HepG2 (cell line): Measurements from ENCODE around the gene AKTIP. TPM values are rescaled to one million over a fixed set of nuclear protein-coding genes. Genes with fewer than 3 reads are reported as not detected.

Experiments used
- ATAC-seq: fragments of 200-7000 bp; cut with Tn5 transposase; 3 replicates; pipeline ENCODE4 v1.9.1; 2020; ENCODE audit warnings: mild to moderate bottlenecking, moderate library complexity
- BruUV-seq: library from RNA; stranded (reverse); fragments of 400-500 nt; replicated peaks from 2 replicates; lab custom pipeline; 2021; lab: Mats Ljungman, UMichigan
- CTCF ChIA-PET: fragments of 300-600 bp; formaldehyde crosslinking; extraction: SDS; loops from one replicate; lab custom pipeline; 2021; ENCODE audit warnings: low total read pairs, inconsistent platforms, low intra/inter-chr PET ratio; lab: Yijun Ruan, JAX
- POLR2A ChIA-PET: fragments of 350-600 bp; sonication (Branson Sonifier 250); formaldehyde crosslinking; loops from one replicate; lab custom pipeline; 2020; ENCODE audit warnings: antibody characterized with exemption, inconsistent platforms; lab: Yijun Ruan, JAX
- DNase-seq: peaks from one replicate; pipeline ENCODE4 v3.0.0-alpha.2; 2015; ENCODE audit warnings: low spot score
- FAIRE-seq: peaks from 3 replicates; lab custom pipeline; 2011; peaks lifted over from hg19 to GRCh38; lab: Jason Lieb, UNC
- H2AFZ ChIP-seq: one replicate; pipeline ENCODE4 v1.6.1; 2011; ENCODE audit warnings: low read length, inconsistent platforms
- H3K27ac ChIP-seq: fragments of 300-600 bp; 3 replicates; pipeline ENCODE4 v1.8.0; 2011; ENCODE audit warnings: mixed run types, mild to moderate bottlenecking, mixed read lengths, low read length, inconsistent platforms; ENCODE audit not compliant: insufficient read depth; ENCODE audit errors: extremely low read length
- H3K27me3 ChIP-seq, 2 experiments: fragments of 200-600 bp in 1 of 2; 2 replicates in 1 of 2; 3 replicates in 1 of 2; pipeline versions ENCODE4 v1.6.0 to v1.8.0; 2011; ENCODE audit warnings: low read length in 2 of 2, mild to moderate bottlenecking in 2 of 2, moderate library complexity in 2 of 2, inconsistent platforms in 1 of 2; ENCODE audit not compliant: insufficient read depth in 2 of 2, control insufficient read depth in 1 of 2
- H3K36me3 ChIP-seq, 2 experiments: fragments of 200-600 bp in 1 of 2; replicated peaks in 1 of 2; 2 replicates in 1 of 2; 3 replicates in 1 of 2; pipeline versions ENCODE4 v1.5.1 to v1.8.0; 2011; ENCODE audit warnings: low read length in 2 of 2, inconsistent platforms in 1 of 2; ENCODE audit not compliant: insufficient read depth in 2 of 2, control insufficient read depth in 1 of 2
- H3K4me1 ChIP-seq: 2 replicates; pipeline ENCODE4 v1.5.1; 2012; ENCODE audit warnings: low read length, inconsistent platforms; ENCODE audit not compliant: insufficient read depth
- H3K4me2 ChIP-seq: 2 replicates; pipeline ENCODE4 v1.6.0; 2011; ENCODE audit warnings: low read depth, low read length, inconsistent platforms
- H3K4me3 ChIP-seq, 3 experiments: fragments of 200-600 bp in 1 of 3; sonication (generic), shearing (Covaris generic) in 1 of 3; replicated peaks in 1 of 3; 2 replicates each; pipeline ENCODE4 v1.5.1; 2011 to 2016; ENCODE audit warnings: low read length in 3 of 3, inconsistent platforms in 2 of 3, low read depth in 2 of 3, mild to moderate bottlenecking in 2 of 3, control low read depth in 1 of 3, mixed read lengths in 1 of 3; ENCODE audit not compliant: insufficient read depth in 1 of 3
- H3K79me2 ChIP-seq: one replicate; pipeline ENCODE4 v1.6.1; 2011; ENCODE audit warnings: low read length, inconsistent platforms; ENCODE audit not compliant: insufficient read depth
- H3K9ac ChIP-seq: 2 replicates; pipeline ENCODE4 v1.6.0; 2011; ENCODE audit warnings: mild to moderate bottlenecking, low read depth, low read length, inconsistent platforms; ENCODE audit not compliant: insufficient read depth
- H3K9me3 ChIP-seq: 2 replicates; pipeline ENCODE4 v1.5.1; 2012; ENCODE audit warnings: mild to moderate bottlenecking, low read length
- H4K20me1 ChIP-seq: 2 replicates; pipeline ENCODE4 v1.6.0; 2011; ENCODE audit warnings: inconsistent platforms, mild to moderate bottlenecking, low read length, moderate library complexity; ENCODE audit not compliant: insufficient read depth
- CEBPG ChIP-seq: IDR thresholded peaks from 2 replicates; pipeline ENCODE4 v1.6.1; 2016
- FOXA3 ChIP-seq: IDR thresholded peaks from 2 replicates; pipeline ENCODE4 v1.6.1; 2016; ENCODE audit warnings: missing genetic modification reagents, missing compliant biosample characterization
- GRHL1 ChIP-seq: sonication (generic); formaldehyde crosslinking; conservative IDR thresholded peaks from 2 replicates; pipeline ENCODE4 v1.8.0; 2022; ENCODE audit warnings: missing genetic modification reagents
- HOXD1 ChIP-seq: sonication (generic); formaldehyde crosslinking; IDR thresholded peaks from 2 replicates; pipeline ENCODE4 v1.5.0; 2020; ENCODE audit warnings: missing genetic modification reagents
- IKZF4 ChIP-seq: sonication (generic); formaldehyde crosslinking; IDR thresholded peaks from 2 replicates; pipeline ENCODE4 v1.5.1; 2020; ENCODE audit warnings: borderline replicate concordance, mild to moderate bottlenecking, low read depth, missing genetic modification reagents; ENCODE audit errors: not compliant biosample characterization
- SRSF1 ChIP-seq: fragments of 200-400 bp; formaldehyde crosslinking; optimal IDR thresholded peaks from 2 replicates; pipeline ENCODE3; 2017; ENCODE audit warnings: mild to moderate bottlenecking, low read depth, low read length, moderate library complexity
- TBX2 ChIP-seq: sonication (generic); formaldehyde crosslinking; IDR thresholded peaks from 2 replicates; pipeline ENCODE4 v1.5.0; 2020; ENCODE audit warnings: missing genetic modification reagents, mild to moderate bottlenecking, borderline replicate concordance
- ZBTB46 ChIP-seq: sonication (generic); formaldehyde crosslinking; IDR thresholded peaks from 2 replicates; pipeline ENCODE4 v1.4.0; 2020; ENCODE audit warnings: mild to moderate bottlenecking, missing genetic modification reagents, borderline replicate concordance
- ZMYM2 ChIP-seq: sonication (generic); formaldehyde crosslinking; IDR thresholded peaks from 2 replicates; pipeline ENCODE4 v1.8.0; 2022; ENCODE audit warnings: mild to moderate bottlenecking, missing genetic modification reagents
- ZNF3 ChIP-seq: IDR thresholded peaks from 2 replicates; pipeline ENCODE4 v1.7.0; 2017; ENCODE audit warnings: inconsistent platforms
- ZNF317 ChIP-seq: sonication (generic); formaldehyde crosslinking; IDR thresholded peaks from 2 replicates; pipeline ENCODE4 v1.5.0; 2020; ENCODE audit warnings: mild to moderate bottlenecking, missing genetic modification reagents
- ZNF572 ChIP-seq: sonication (generic); formaldehyde crosslinking; IDR thresholded peaks from 2 replicates; pipeline ENCODE4 v1.5.1; 2020; ENCODE audit warnings: mild to moderate bottlenecking, missing genetic modification reagents
- ZNF720 ChIP-seq: sonication (generic); formaldehyde crosslinking; IDR thresholded peaks from 2 replicates; pipeline ENCODE4 v1.4.0; 2020; ENCODE audit warnings: missing genetic modification reagents
- ZNF737 ChIP-seq: sonication (generic); formaldehyde crosslinking; IDR thresholded peaks from 2 replicates; pipeline ENCODE4 v1.5.0; 2020; ENCODE audit warnings: missing genetic modification reagents, mild to moderate bottlenecking, borderline replicate concordance
- WGBS: methylation state at CpG from one replicate; pipeline ENCODE4 v1.1.6; 2017; ENCODE audit warnings: low lambda C conversion rate; 5-methylcytosine and 5-hydroxymethylcytosine counted together
- in situ Hi-C: cut with HindIII; loops from 2 replicates; pipeline ENCODE4 v1.10.0; 2017; ENCODE audit warnings: low pct_unique_long_range_greater_than_20kb; ENCODE audit not compliant: extremely low pct_ligation_motif_present
- intact Hi-C: fragments of 100-400 bp; cut with micrococcal nuclease; formaldehyde crosslinking; loops from one replicate; pipeline ENCODE4 v1.10.0; 2022; ENCODE audit not compliant: unreplicated experiment
- polyA plus RNA-seq, 8 experiments: library from polyadenylated mRNA; depleted of rRNA in 3 of 8; stranded (reverse) in 7 of 8; unstranded in 1 of 8; fragments of >200 nt; fragmentation: Illumina TruSeq in 4 of 8; extraction: Trizol in 4 of 8; gene quantifications; 2 replicates each; pipeline versions ENCODE4 v1.2.1 to v1.2.3, GENCODE V29; 2011 to 2016; ENCODE audit warnings: low read depth in 4 of 8, missing spikeins in 1 of 8, mixed read lengths in 1 of 8; ENCODE audit not compliant: insufficient read depth in 1 of 8
- total RNA-seq, 5 experiments: library from RNA; depleted of rRNA; stranded (reverse); fragments of >200 nt; fragmentation: Illumina TruSeq; extraction: Trizol; gene quantifications; 2 replicates each; pipeline ENCODE4 v1.2.3, GENCODE V29; 2016; ENCODE audit warnings: low read depth in 1 of 5
- TF ChIP-seq, protein P1 (sequence below): sonication (generic); formaldehyde crosslinking; IDR thresholded peaks from 2 replicates; pipeline ENCODE4 v1.4.0; 2020; ENCODE audit warnings: missing genetic modification reagents
- TF ChIP-seq, protein P2 (sequence below): sonication (generic); formaldehyde crosslinking; IDR thresholded peaks from 2 replicates; pipeline ENCODE4 v1.5.0; 2020; ENCODE audit warnings: mild to moderate bottlenecking, missing genetic modification reagents, borderline replicate concordance

AKTIP gene
- total and polyA plus RNA-seq, 2 of the 13 experiments (the other 11 are each of a cell fraction or from before 2014, with no cell fraction given): 28.8 to 49.0 TPM

DNA sequence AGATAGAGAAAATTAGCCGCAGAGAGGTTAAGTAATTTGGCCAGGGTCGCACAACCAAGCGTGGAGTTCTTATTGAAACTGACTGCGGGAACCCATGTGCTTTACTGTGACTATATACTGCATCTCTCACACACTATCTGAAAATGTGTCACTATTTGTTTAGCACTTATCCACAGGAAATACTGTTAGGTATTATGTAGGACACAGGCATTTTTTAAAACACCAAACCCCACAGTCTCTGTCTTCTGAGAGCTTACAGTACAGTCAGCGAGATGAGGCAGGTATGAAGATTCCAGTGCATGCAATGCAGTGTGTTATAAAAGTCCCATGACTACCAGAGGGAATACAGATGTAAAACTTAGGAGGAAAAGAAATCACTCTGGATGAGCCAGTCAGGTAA lies 57.5 kb downstream of the AKTIP start:
- H3K4me1 ChIP-seq: no peaks in the 10 kb centered on the region
- BruUV-seq: no TSS peak
- intact Hi-C loops (no loop called here), in situ Hi-C loops (no loop called here)
- WGBS: 95% methylated on average over 5 of the region's 5 CpGs
- H2AFZ ChIP-seq: no peak overlapping the region
- no peak overlapping the region for H3K4me3 ChIP-seq
- ChIA-PET POLR2A (interaction anchor here (2.3 kb wide), 1 partner anchor 10 kb away, joined by 12 read pairs; no protein-coding TSS in a partner anchor), CTCF (no interaction called here)
- H4K20me1 ChIP-seq: no peaks in the 10 kb centered on the region
- H3K79me2 ChIP-seq: no peaks in the 10 kb centered on the region
- peaks cover 12 to 40% of the 10 kb centered on the region in 2 experiments for H3K36me3 ChIP-seq
- no peaks in the 10 kb centered on the region for H3K9me3 ChIP-seq
- FAIRE-seq (no peak), DNase-seq (no peak), ATAC-seq (no peak)
- H3K27me3 ChIP-seq: no peaks in the 10 kb centered on the region
- H3K9ac ChIP-seq: no peak overlapping the region
- H3K27ac ChIP-seq: no peak overlapping the region
- H3K4me2 ChIP-seq: no peak overlapping the region
- TF ChIP-seq HOXD1 (CRISPR knock-in tag) (no peak), FOXA3 (no peak), ZMYM2 (CRISPR knock-in tag) (no peak), IKZF4 (CRISPR knock-in tag) (no peak), ZNF737 (CRISPR knock-in tag) (no peak), TBX2 (CRISPR knock-in tag) (no peak), CEBPG (CRISPR knock-in tag) (no peak), ZNF3 (CRISPR knock-in tag) (no peak), GRHL1 (no peak), SRSF1 (no peak), ZNF572 (CRISPR knock-in tag) (no peak), ZBTB46 (no peak), ZNF720 (CRISPR knock-in tag) (no peak), ZNF317 (CRISPR knock-in tag) (no peak)
- TF ChIP-seq, protein P1, sequence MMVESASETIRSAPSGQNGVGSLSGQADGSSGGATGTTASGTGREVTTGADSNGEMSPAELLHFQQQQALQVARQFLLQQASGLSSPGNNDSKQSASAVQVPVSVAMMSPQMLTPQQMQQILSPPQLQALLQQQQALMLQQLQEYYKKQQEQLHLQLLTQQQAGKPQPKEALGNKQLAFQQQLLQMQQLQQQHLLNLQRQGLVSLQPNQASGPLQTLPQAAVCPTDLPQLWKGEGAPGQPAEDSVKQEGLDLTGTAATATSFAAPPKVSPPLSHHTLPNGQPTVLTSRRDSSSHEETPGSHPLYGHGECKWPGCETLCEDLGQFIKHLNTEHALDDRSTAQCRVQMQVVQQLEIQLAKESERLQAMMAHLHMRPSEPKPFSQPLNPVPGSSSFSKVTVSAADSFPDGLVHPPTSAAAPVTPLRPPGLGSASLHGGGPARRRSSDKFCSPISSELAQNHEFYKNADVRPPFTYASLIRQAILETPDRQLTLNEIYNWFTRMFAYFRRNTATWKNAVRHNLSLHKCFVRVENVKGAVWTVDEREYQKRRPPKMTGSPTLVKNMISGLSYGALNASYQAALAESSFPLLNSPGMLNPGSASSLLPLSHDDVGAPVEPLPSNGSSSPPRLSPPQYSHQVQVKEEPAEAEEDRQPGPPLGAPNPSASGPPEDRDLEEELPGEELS (CRISPR knock-in tag): no peak
- TF ChIP-seq, protein P2, sequence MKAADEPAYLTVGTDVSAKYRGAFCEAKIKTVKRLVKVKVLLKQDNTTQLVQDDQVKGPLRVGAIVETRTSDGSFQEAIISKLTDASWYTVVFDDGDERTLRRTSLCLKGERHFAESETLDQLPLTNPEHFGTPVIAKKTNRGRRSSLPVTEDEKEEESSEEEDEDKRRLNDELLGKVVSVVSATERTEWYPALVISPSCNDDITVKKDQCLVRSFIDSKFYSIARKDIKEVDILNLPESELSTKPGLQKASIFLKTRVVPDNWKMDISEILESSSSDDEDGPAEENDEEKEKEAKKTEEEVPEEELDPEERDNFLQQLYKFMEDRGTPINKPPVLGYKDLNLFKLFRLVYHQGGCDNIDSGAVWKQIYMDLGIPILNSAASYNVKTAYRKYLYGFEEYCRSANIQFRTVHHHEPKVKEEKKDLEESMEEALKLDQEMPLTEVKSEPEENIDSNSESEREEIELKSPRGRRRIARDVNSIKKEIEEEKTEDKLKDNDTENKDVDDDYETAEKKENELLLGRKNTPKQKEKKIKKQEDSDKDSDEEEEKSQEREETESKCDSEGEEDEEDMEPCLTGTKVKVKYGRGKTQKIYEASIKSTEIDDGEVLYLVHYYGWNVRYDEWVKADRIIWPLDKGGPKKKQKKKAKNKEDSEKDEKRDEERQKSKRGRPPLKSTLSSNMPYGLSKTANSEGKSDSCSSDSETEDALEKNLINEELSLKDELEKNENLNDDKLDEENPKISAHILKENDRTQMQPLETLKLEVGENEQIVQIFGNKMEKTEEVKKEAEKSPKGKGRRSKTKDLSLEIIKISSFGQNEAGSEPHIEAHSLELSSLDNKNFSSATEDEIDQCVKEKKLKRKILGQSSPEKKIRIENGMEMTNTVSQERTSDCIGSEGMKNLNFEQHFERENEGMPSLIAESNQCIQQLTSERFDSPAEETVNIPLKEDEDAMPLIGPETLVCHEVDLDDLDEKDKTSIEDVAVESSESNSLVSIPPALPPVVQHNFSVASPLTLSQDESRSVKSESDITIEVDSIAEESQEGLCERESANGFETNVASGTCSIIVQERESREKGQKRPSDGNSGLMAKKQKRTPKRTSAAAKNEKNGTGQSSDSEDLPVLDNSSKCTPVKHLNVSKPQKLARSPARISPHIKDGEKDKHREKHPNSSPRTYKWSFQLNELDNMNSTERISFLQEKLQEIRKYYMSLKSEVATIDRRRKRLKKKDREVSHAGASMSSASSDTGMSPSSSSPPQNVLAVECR (CRISPR knock-in tag): no peak
